ENCODE data around the gene ACVR1. TPM values are rescaled to one million over a fixed set of nuclear protein-coding genes. Genes with fewer than 3 reads are reported as not detected.
A peak's percentile ranks its signal among the peaks of the same experiment; 100 is the strongest.

Gene ACVR1
- total RNA-seq: 10 to 100 TPM; 26.0 to 29.6 TPM

GRCh38 chr2:157876066-157876785, at the start of gene ACVR1:
Gene ACVR1, minus strand, starts transcription at chr2:157876330. Its CDS starts 76,837 bp downstream, at chr2:157799493.
- Mint-ChIP-seq H3K36me3 (ENCODE audit: low read depth) (peaks cover 30% of the 10 kb centered on the region), H3K27ac (peak within 1 kb of the TSS; percentile 94), H3K4me3 (peak within 1 kb of the TSS; percentile 96), H3K9me3 (no peaks in the 10 kb centered on the region), H3K4me1 (peaks cover 63% of the 10 kb centered on the region), H3K27me3 (no peaks in the 10 kb centered on the region)
- peak; percentile 89 for DNase-seq
- ChIA-PET CTCF (interaction anchor here (0.8 to 2.3 kb wide), 15 partner anchors 9 to 546 kb away, joined by 3 to 17 read pairs (median 4); no protein-coding TSS in a partner anchor), POLR2A (interaction anchor here (0.6 to 2.5 kb wide), 5 partner anchors 18 to 1399 kb away, joined by 3 to 6 read pairs (median 4); no protein-coding TSS in a partner anchor)

- H3K9me3 Mint-ChIP-seq: peaks cover 10% of the 10 kb centered on the region
- no peaks in the 10 kb centered on the region for H3K27me3 Mint-ChIP-seq
Measured at GRCh38 chr2:157925071-157925470, 48.9 kb upstream of the ACVR1 start.

GRCh38 chr2:157923598-157924217, 47.6 kb upstream of the ACVR1 start:
- CTCF ChIA-PET: no interaction called here

More at GRCh38 chr2:157925071-157925470, 48.9 kb upstream of the ACVR1 start:
- ChIA-PET CTCF (no interaction called here), POLR2A (no interaction called here)
- Mint-ChIP-seq H3K27ac (no peak overlapping the region), H3K4me1 (no peaks in the 10 kb centered on the region), H3K4me3 (no peak overlapping the region), H3K36me3 (ENCODE audit: low read depth) (no peaks in the 10 kb centered on the region)
- DNase-seq: no peak

GRCh38 chr2:157922815-157923214, 46.7 kb upstream of the ACVR1 start:
- Mint-ChIP-seq H3K4me1 (no peaks in the 10 kb centered on the region), H3K36me3 (ENCODE audit: low read depth) (no peaks in the 10 kb centered on the region), H3K4me3 (no peak overlapping the region), H3K27ac (no peak overlapping the region), H3K27me3 (no peaks in the 10 kb centered on the region), H3K9me3 (no peaks in the 10 kb centered on the region)
- no peak for DNase-seq
- ChIA-PET POLR2A (no interaction called here), CTCF (no interaction called here)

More at GRCh38 chr2:157923598-157924217, 47.6 kb upstream of the ACVR1 start:
- Mint-ChIP-seq H3K4me3 (no peak overlapping the region), H3K9me3 (peaks cover 3% of the 10 kb centered on the region), H3K27ac (no peak overlapping the region), H3K4me1 (no peaks in the 10 kb centered on the region), H3K27me3 (no peaks in the 10 kb centered on the region), H3K36me3 (ENCODE audit: low read depth) (no peaks in the 10 kb centered on the region)
- no peak for DNase-seq
- POLR2A ChIA-PET: no interaction called here

- CTCF ChIA-PET: no interaction called here
- no peaks in the 10 kb centered on the region for H3K27me3 Mint-ChIP-seq
- no peak overlapping the region for H3K27ac Mint-ChIP-seq
- POLR2A ChIA-PET: interaction anchor here (0.5 kb wide), 1 partner anchor 46 kb away, joined by 3 read pairs; the partner anchor contains the start of gene ACVR1
- H3K4me3 Mint-ChIP-seq: no peak overlapping the region
- no peaks in the 10 kb centered on the region for H3K36me3 Mint-ChIP-seq (ENCODE audit: low read depth)
- H3K4me1 Mint-ChIP-seq: no peaks in the 10 kb centered on the region
- H3K9me3 Mint-ChIP-seq: no peaks in the 10 kb centered on the region
- DNase-seq: no peak
Measured at GRCh38 chr2:157922336-157922735, 46.2 kb upstream of the ACVR1 start.

GRCh38 chr2:157920736-157921135, 44.6 kb upstream of the ACVR1 start:
- H3K9me3 Mint-ChIP-seq: no peaks in the 10 kb centered on the region
- no peak for DNase-seq
- no peak overlapping the region for H3K4me3 Mint-ChIP-seq
- no peaks in the 10 kb centered on the region for H3K4me1 Mint-ChIP-seq
- no peak overlapping the region for H3K27ac Mint-ChIP-seq
- no peaks in the 10 kb centered on the region for H3K27me3 Mint-ChIP-seq
- POLR2A ChIA-PET: no interaction called here
- no peaks in the 10 kb centered on the region for H3K36me3 Mint-ChIP-seq (ENCODE audit: low read depth)
- CTCF ChIA-PET: interaction anchor here (1.0 kb wide), 1 partner anchor 15 kb away, joined by 4 read pairs; no protein-coding TSS in a partner anchor

- Mint-ChIP-seq H3K27ac (no peak overlapping the region), H3K4me3 (no peak overlapping the region), H3K36me3 (ENCODE audit: low read depth) (no peaks in the 10 kb centered on the region), H3K9me3 (no peaks in the 10 kb centered on the region), H3K4me1 (no peaks in the 10 kb centered on the region), H3K27me3 (no peaks in the 10 kb centered on the region)
- CTCF ChIA-PET: no interaction called here
- no peak for DNase-seq
- POLR2A ChIA-PET: no interaction called here
Measured at GRCh38 chr2:157919181-157919580, 43.1 kb upstream of the ACVR1 start.

GRCh38 chr2:157918319-157918718, 42.2 kb upstream of the ACVR1 start:
- Mint-ChIP-seq H3K4me3 (no peak overlapping the region), H3K27me3 (peaks cover 2% of the 10 kb centered on the region), H3K9me3 (peaks cover 2% of the 10 kb centered on the region), H3K4me1 (no peaks in the 10 kb centered on the region), H3K27ac (no peak overlapping the region), H3K36me3 (ENCODE audit: low read depth) (no peaks in the 10 kb centered on the region)
- CTCF ChIA-PET: interaction anchor here (0.8 to 1.5 kb wide), 2 partner anchors 12 to 20 kb away, joined by 3 to 7 read pairs; no protein-coding TSS in a partner anchor
- no peak for DNase-seq
- POLR2A ChIA-PET: no interaction called here

GRCh38 chr2:157911750-157912149, 35.6 kb upstream of the ACVR1 start:
- peaks cover 6% of the 10 kb centered on the region for H3K4me1 Mint-ChIP-seq
- ChIA-PET CTCF (interaction anchor here (0.8 to 2.1 kb wide), 2 partner anchors 10 to 13 kb away, joined by 4 read pairs; no protein-coding TSS in a partner anchor), POLR2A (no interaction called here)
- peaks cover 7% of the 10 kb centered on the region for H3K27me3 Mint-ChIP-seq
- H3K4me3 Mint-ChIP-seq: no peak overlapping the region
- H3K27ac Mint-ChIP-seq: no peak overlapping the region
- H3K36me3 Mint-ChIP-seq (ENCODE audit: low read depth): no peaks in the 10 kb centered on the region
- H3K9me3 Mint-ChIP-seq: peaks cover 2% of the 10 kb centered on the region
- DNase-seq: no peak

- Mint-ChIP-seq H3K4me3 (no peak overlapping the region), H3K27me3 (peaks cover 7% of the 10 kb centered on the region), H3K4me1 (peaks cover 8% of the 10 kb centered on the region), H3K9me3 (peaks cover 2% of the 10 kb centered on the region), H3K36me3 (ENCODE audit: low read depth) (no peaks in the 10 kb centered on the region), H3K27ac (no peak overlapping the region)
- DNase-seq: no peak
- POLR2A ChIA-PET: no interaction called here
- CTCF ChIA-PET: interaction anchor here (2.1 kb wide), 1 partner anchor 10 kb away, joined by 4 read pairs; no protein-coding TSS in a partner anchor
Measured at GRCh38 chr2:157911246-157911645, 35.1 kb upstream of the ACVR1 start.

GRCh38 chr2:157905092-157905491, 29.0 kb upstream of the ACVR1 start:
- no peak for DNase-seq
- Mint-ChIP-seq H3K4me3 (no peak overlapping the region), H3K4me1 (peaks cover 24% of the 10 kb centered on the region), H3K27me3 (no peaks in the 10 kb centered on the region), H3K9me3 (peaks cover 3% of the 10 kb centered on the region), H3K36me3 (ENCODE audit: low read depth) (peaks cover 9% of the 10 kb centered on the region), H3K27ac (no peak overlapping the region)
- CTCF ChIA-PET: interaction anchor here (0.6 to 1.5 kb wide), 2 partner anchors 36 to 562 kb away, joined by 3 read pairs; no protein-coding TSS in a partner anchor
- POLR2A ChIA-PET: no interaction called here

- ChIA-PET POLR2A (no interaction called here), CTCF (interaction anchor here (1.5 to 1.7 kb wide), 2 partner anchors 35 to 38 kb away, joined by 3 read pairs; no protein-coding TSS in a partner anchor)
- Mint-ChIP-seq H3K27ac (no peak overlapping the region), H3K36me3 (ENCODE audit: low read depth) (peaks cover 9% of the 10 kb centered on the region), H3K4me1 (peaks cover 38% of the 10 kb centered on the region), H3K4me3 (no peak overlapping the region), H3K9me3 (peaks cover 3% of the 10 kb centered on the region), H3K27me3 (no peaks in the 10 kb centered on the region)
- no peak for DNase-seq
Measured at GRCh38 chr2:157903626-157904025, 27.5 kb upstream of the ACVR1 start.

GRCh38 chr2:157903151-157903550, 27.0 kb upstream of the ACVR1 start:
- H3K4me3 Mint-ChIP-seq: no peak overlapping the region
- ChIA-PET POLR2A (no interaction called here), CTCF (interaction anchor here (1.7 kb wide), 1 partner anchor 34 kb away, joined by 3 read pairs; no protein-coding TSS in a partner anchor)
- no peak overlapping the region for H3K27ac Mint-ChIP-seq
- no peaks in the 10 kb centered on the region for H3K27me3 Mint-ChIP-seq
- H3K9me3 Mint-ChIP-seq: peaks cover 3% of the 10 kb centered on the region
- H3K36me3 Mint-ChIP-seq (ENCODE audit: low read depth): peaks cover 9% of the 10 kb centered on the region
- peaks cover 43% of the 10 kb centered on the region for H3K4me1 Mint-ChIP-seq
- no peak for DNase-seq
